Ectodermal cell (in vitro differentiated cells): ENCODE data around the gene TMEM123.

Experiments used
- H3K27ac ChIP-seq: 2 replicates; pipeline ENCODE4 v1.7.0; 2013; ENCODE audit warnings: mild to moderate bottlenecking, low read depth, low read length; ENCODE audit not compliant: insufficient read depth, poor library complexity, severe bottlenecking
- H3K27me3 ChIP-seq: 2 replicates; pipeline ENCODE4 v1.7.0; 2013; ENCODE audit warnings: mild to moderate bottlenecking, low read length; ENCODE audit not compliant: insufficient read depth, control insufficient read depth, poor library complexity, severe bottlenecking
- H3K36me3 ChIP-seq: one replicate; pipeline ENCODE4 v1.7.0; 2013; ENCODE audit warnings: low read length; ENCODE audit not compliant: control insufficient read depth, insufficient read depth
- H3K4me1 ChIP-seq: one replicate; pipeline ENCODE4 v1.7.0; 2013; ENCODE audit warnings: low read length; ENCODE audit not compliant: control insufficient read depth, insufficient read depth
- H3K4me3 ChIP-seq: 2 replicates; pipeline ENCODE4 v1.7.0; 2013; ENCODE audit warnings: low read depth, low read length, control low read depth; ENCODE audit not compliant: insufficient read depth
- H3K9me3 ChIP-seq: 2 replicates; pipeline ENCODE4 v1.7.0; 2013; ENCODE audit warnings: mild to moderate bottlenecking, low read length, moderate library complexity; ENCODE audit not compliant: control insufficient read depth
- whole genome bisulfite sequencing, 2 experiments: methylation state at CpG; one replicate each; pipeline ENCODE4 v1.1.7; 2013; ENCODE audit warnings: missing lambda C conversion rate in 2 of 2; 5-methylcytosine and 5-hydroxymethylcytosine counted together

The TMEM123 gene

GRCh38 chr11:102347462-102348370 lies 104.8 kb downstream of the TMEM123 start:
- H3K27me3 ChIP-seq, result no peaks in the 10 kb centered on the region
- peak overlapping the region; percentile 88 for H3K4me3 ChIP-seq
- WGBS, 2 experiments, result 1 to 2% methylated on average over 33 of the region's 33 CpGs
- no peaks in the 10 kb centered on the region for H3K9me3 ChIP-seq
- H3K4me1 ChIP-seq, result peaks cover 6% of the 10 kb centered on the region
- peaks cover 7% of the 10 kb centered on the region for H3K36me3 ChIP-seq
- H3K27ac ChIP-seq, result peak overlapping the region; percentile 87

- Histone ChIP-seq H3K4me1 (peaks cover 6% of the 10 kb centered on the region), H3K4me3 (peak within 1 kb of the TSS; percentile 88), H3K27me3 (no peaks in the 10 kb centered on the region), H3K36me3 (peaks cover 7% of the 10 kb centered on the region), H3K27ac (peak within 1 kb of the TSS; percentile 87), H3K9me3 (no peaks in the 10 kb centered on the region)
- 0% methylated on average over 77 of the region's 77 CpGs for WGBS, 2 experiments
These were observed 105.7 kb downstream of the TMEM123 start, which contains the start of gene BIRC2 for GRCh38 chr11:102346748-102347461. Gene BIRC2 (plus strand): TSS chr11:102347214. CDS start chr11:102349855, 2,641 bp downstream.

GRCh38 chr11:102346456-102346747 lies 106.2 kb downstream of the TMEM123 start:
- H3K36me3 ChIP-seq, result peaks cover 7% of the 10 kb centered on the region
- 2 to 4% methylated on average over 5 of the region's 5 CpGs for WGBS, 2 experiments
- peaks cover 6% of the 10 kb centered on the region for H3K4me1 ChIP-seq
- H3K9me3 ChIP-seq, result no peaks in the 10 kb centered on the region
- H3K4me3 ChIP-seq, result peak overlapping the region; percentile 88
- H3K27ac ChIP-seq, result peak overlapping the region; percentile 87
- H3K27me3 ChIP-seq, result no peaks in the 10 kb centered on the region
